ENCODE data around the gene DISP2. TPM values are rescaled to one million over a fixed set of nuclear protein-coding genes. Genes with fewer than 3 reads are reported as not detected.

DISP2 gene
- total RNA-seq, 1 donor: 0.36 TPM

- peaks cover 7% of the 10 kb centered on the region for H3K36me3 ChIP-seq (ENCODE audit: insufficient read depth, low read length)
- H4K20me1 ChIP-seq (ENCODE audit: insufficient read depth, low read length): no peaks in the 10 kb centered on the region
- no peaks in the 10 kb centered on the region for H3K4me1 ChIP-seq (ENCODE audit: insufficient read depth, low read length)
- no peak overlapping the region for H2AFZ ChIP-seq (ENCODE audit: low read length)
- no peaks in the 10 kb centered on the region for H3K79me2 ChIP-seq (ENCODE audit: insufficient read depth, low read length)
- H3K4me3 ChIP-seq (ENCODE audit: insufficient read depth, low read length): no peak overlapping the region
- H3K27me3 ChIP-seq (ENCODE audit: insufficient read depth, low read length): no peaks in the 10 kb centered on the region
- no peak for DNase-seq (ENCODE audit: insufficient read length, low spot score, missing footprints)
- H3K27ac ChIP-seq (ENCODE audit: low read depth, low read length): no peak overlapping the region
- H3K4me2 ChIP-seq (ENCODE audit: insufficient read depth, low read length): peak overlapping the region; percentile 1
- no peak for TF ChIP-seq CTCF (IDR thresholded peaks at IDR 0.05; ENCODE audit: extremely low read depth, low read depth, low read length)
- no peaks in the 10 kb centered on the region for H3K9me3 ChIP-seq (ENCODE audit: low read depth, low read length)
Observed at GRCh38 chr15:40398413-40398873, 40.4 kb downstream of the DISP2 start.

GRCh38 chr15:40399370-40399769, 41.4 kb downstream of the DISP2 start:
- no peak for TF ChIP-seq CTCF (IDR thresholded peaks at IDR 0.05; ENCODE audit: extremely low read depth, low read depth, low read length)
- H3K27ac ChIP-seq (ENCODE audit: low read depth, low read length): no peak overlapping the region
- no peak overlapping the region for H3K4me3 ChIP-seq (ENCODE audit: insufficient read depth, low read length)
- H3K4me1 ChIP-seq (ENCODE audit: insufficient read depth, low read length): no peaks in the 10 kb centered on the region
- no peaks in the 10 kb centered on the region for H4K20me1 ChIP-seq (ENCODE audit: insufficient read depth, low read length)
- DNase-seq (ENCODE audit: insufficient read length, low spot score, missing footprints): no peak
- H3K36me3 ChIP-seq (ENCODE audit: insufficient read depth, low read length): no peaks in the 10 kb centered on the region
- no peak overlapping the region for H3K4me2 ChIP-seq (ENCODE audit: insufficient read depth, low read length)
- H2AFZ ChIP-seq (ENCODE audit: low read length): no peak overlapping the region
- no peaks in the 10 kb centered on the region for H3K79me2 ChIP-seq (ENCODE audit: insufficient read depth, low read length)
- no peaks in the 10 kb centered on the region for H3K9me3 ChIP-seq (ENCODE audit: low read depth, low read length)
- no peaks in the 10 kb centered on the region for H3K27me3 ChIP-seq (ENCODE audit: insufficient read depth, low read length)

DNA sequence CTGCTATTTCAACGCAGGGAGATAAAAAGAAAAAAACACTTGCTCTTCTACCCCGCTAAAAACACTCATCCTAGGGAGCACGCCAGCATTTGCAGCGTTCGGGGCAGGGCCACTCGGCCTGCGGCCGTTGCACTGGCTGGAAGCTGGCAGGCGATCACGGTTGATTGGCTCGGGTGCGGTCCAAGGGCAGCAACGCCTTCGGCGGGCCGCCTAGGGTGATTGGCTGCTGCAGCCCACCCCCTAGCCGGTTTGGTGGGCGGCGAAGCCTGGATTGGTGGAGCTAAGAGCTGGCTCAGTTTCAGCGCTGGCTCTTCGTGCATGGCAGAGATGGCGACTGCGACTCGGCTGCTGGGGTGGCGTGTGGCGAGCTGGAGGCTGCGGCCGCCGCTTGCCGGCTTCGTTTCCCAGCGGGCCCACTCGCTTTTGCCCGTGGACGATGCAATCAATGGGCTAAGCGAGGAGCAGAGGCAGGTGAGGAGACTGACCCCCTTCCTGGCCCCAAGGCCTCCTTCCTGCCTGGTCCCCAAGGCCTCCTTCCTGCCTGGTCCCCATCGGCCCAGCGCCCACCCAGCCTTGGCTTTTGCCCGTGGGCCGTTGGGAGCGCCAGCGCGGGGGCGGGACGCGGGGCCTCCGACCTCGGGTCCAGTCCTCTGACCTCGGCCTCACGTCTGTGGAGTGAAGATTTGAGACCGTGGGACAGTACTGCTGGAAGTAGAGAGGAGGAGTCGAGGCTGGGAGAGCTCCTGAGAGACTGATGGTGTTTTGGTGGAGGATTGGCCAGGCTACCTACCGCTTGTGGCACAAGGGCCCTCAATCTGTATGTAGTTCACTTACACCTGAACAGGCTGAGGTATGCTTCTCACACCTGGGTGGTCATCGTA, 47.7 kb downstream of the DISP2 start, which contains the start of gene IVD:
TSS of gene IVD (plus strand) at position 295 of the 881 bp plus-strand sequence. CDS start at position 328, 33 bp downstream.
- Histone ChIP-seq H3K36me3 (ENCODE audit: insufficient read depth, low read length) (peaks cover 25% of the 10 kb centered on the region), H2AFZ (ENCODE audit: low read length) (peak within 1 kb of the TSS; percentile 95), H3K4me1 (ENCODE audit: insufficient read depth, low read length) (peaks cover 21% of the 10 kb centered on the region), H3K4me2 (ENCODE audit: insufficient read depth, low read length) (peak within 1 kb of the TSS; percentile 99), H3K4me3 (ENCODE audit: insufficient read depth, low read length) (peak within 1 kb of the TSS; percentile 95), H3K27ac (ENCODE audit: low read depth, low read length) (peak within 1 kb of the TSS; percentile 80), H3K79me2 (ENCODE audit: insufficient read depth, low read length) (peaks cover 23% of the 10 kb centered on the region), H3K27me3 (ENCODE audit: insufficient read depth, low read length) (no peaks in the 10 kb centered on the region), H3K9me3 (ENCODE audit: low read depth, low read length) (no peaks in the 10 kb centered on the region), H4K20me1 (ENCODE audit: insufficient read depth, low read length) (no peaks in the 10 kb centered on the region)
- no peak for TF ChIP-seq CTCF (IDR thresholded peaks at IDR 0.05; ENCODE audit: extremely low read depth, low read depth, low read length)
- DNase-seq (ENCODE audit: insufficient read length, low spot score, missing footprints): peak; percentile 100

GRCh38 chr15:40407330-40407990, 49.4 kb downstream of the DISP2 start:
- Histone ChIP-seq H3K79me2 (ENCODE audit: insufficient read depth, low read length) (peaks cover 23% of the 10 kb centered on the region), H3K4me3 (ENCODE audit: insufficient read depth, low read length) (no peak overlapping the region), H3K36me3 (ENCODE audit: insufficient read depth, low read length) (peaks cover 43% of the 10 kb centered on the region), H3K4me2 (ENCODE audit: insufficient read depth, low read length) (peak overlapping the region; percentile 45), H3K9me3 (ENCODE audit: low read depth, low read length) (no peaks in the 10 kb centered on the region), H3K27ac (ENCODE audit: low read depth, low read length) (no peak overlapping the region), H3K27me3 (ENCODE audit: insufficient read depth, low read length) (no peaks in the 10 kb centered on the region), H2AFZ (ENCODE audit: low read length) (no peak overlapping the region), H4K20me1 (ENCODE audit: insufficient read depth, low read length) (peaks cover 4% of the 10 kb centered on the region), H3K4me1 (ENCODE audit: insufficient read depth, low read length) (peaks cover 21% of the 10 kb centered on the region)
- no peak for TF ChIP-seq CTCF (IDR thresholded peaks at IDR 0.05; ENCODE audit: extremely low read depth, low read depth, low read length)
- DNase-seq (ENCODE audit: insufficient read length, low spot score, missing footprints): peak; percentile 31
